ENCODE data around the gene CDYL2. TPM values are rescaled to one million over a fixed set of nuclear protein-coding genes. Genes with fewer than 3 reads are reported as not detected.

CDYL2 gene
- total RNA-seq, 4 donors from 2014 or later: 0.83 to 6.5 (median 3.6) TPM

- Histone ChIP-seq H3K36me3 (no peaks in the 10 kb centered on the region), H3K4me3 (no peak overlapping the region), H3K9me3 (peaks cover 0 to 7% (median 3%) of the 10 kb centered on the region in 4 donors), H3K27ac (replicated peaks in 1 of 4) (no peak overlapping the region), H3K27me3 (no peaks in the 10 kb centered on the region), H3K4me1 (no peaks in the 10 kb centered on the region)
- TF ChIP-seq POLR2AphosphoS5 (IDR thresholded peaks at IDR 0.05) (no peak), EP300 (IDR thresholded peaks at IDR 0.05) (no peak), CTCF (IDR thresholded peaks at IDR 0.05) (no peak), POLR2A (IDR thresholded peaks at IDR 0.05; ENCODE audit: low read depth) (no peak)
- DNase-seq (ENCODE audit: extremely low spot score): no peak
- 76% methylated on average over 1 of the region's 1 CpG for WGBS
- intact Hi-C loops (cut with DNase I): no loop called here
Observed at GRCh38 chr16:80663078-80663477, 141.3 kb downstream of the CDYL2 start.

GRCh38 chr16:80659865-80660264 lies 144.5 kb downstream of the CDYL2 start:
- Histone ChIP-seq H3K27ac (replicated peaks in 1 of 4) (no peak overlapping the region), H3K4me1 (no peaks in the 10 kb centered on the region), H3K36me3 (no peaks in the 10 kb centered on the region), H3K9me3 (peaks cover 0 to 7% (median 3%) of the 10 kb centered on the region in 4 donors), H3K4me3 (no peak overlapping the region), H3K27me3 (no peaks in the 10 kb centered on the region)
- intact Hi-C loops (cut with DNase I): no loop called here
- TF ChIP-seq EP300 (IDR thresholded peaks at IDR 0.05) (no peak), POLR2AphosphoS5 (IDR thresholded peaks at IDR 0.05) (no peak), CTCF (IDR thresholded peaks at IDR 0.05) (no peak), POLR2A (IDR thresholded peaks at IDR 0.05; ENCODE audit: low read depth) (no peak)
- 91% methylated on average over 1 of the region's 1 CpG for WGBS
- no peak for DNase-seq (ENCODE audit: extremely low spot score)

GRCh38 chr16:80656711-80657150 lies 147.7 kb downstream of the CDYL2 start:
- TF ChIP-seq POLR2A (IDR thresholded peaks at IDR 0.05; ENCODE audit: low read depth) (no peak), POLR2AphosphoS5 (IDR thresholded peaks at IDR 0.05) (no peak), CTCF (IDR thresholded peaks at IDR 0.05) (no peak), EP300 (IDR thresholded peaks at IDR 0.05) (no peak)
- H3K9me3 ChIP-seq: peaks cover 0 to 7% (median 3%) of the 10 kb centered on the region in 4 donors
- WGBS: 65% methylated on average over 8 of the region's 8 CpGs
- no peak for DNase-seq (ENCODE audit: extremely low spot score)
- H3K4me1 ChIP-seq: no peaks in the 10 kb centered on the region
- H3K4me3 ChIP-seq: no peak overlapping the region
- H3K27ac ChIP-seq (replicated peaks in 1 of 4): no peak overlapping the region
- H3K27me3 ChIP-seq: no peaks in the 10 kb centered on the region
- intact Hi-C loops (cut with DNase I): no loop called here
- H3K36me3 ChIP-seq: no peaks in the 10 kb centered on the region

GRCh38 chr16:80656161-80656560 lies 148.2 kb downstream of the CDYL2 start:
- no peaks in the 10 kb centered on the region for H3K4me1 ChIP-seq
- intact Hi-C loops (cut with DNase I): no loop called here
- TF ChIP-seq CTCF (IDR thresholded peaks at IDR 0.05) (no peak), EP300 (IDR thresholded peaks at IDR 0.05) (no peak), POLR2AphosphoS5 (IDR thresholded peaks at IDR 0.05) (no peak), POLR2A (IDR thresholded peaks at IDR 0.05; ENCODE audit: low read depth) (no peak)
- H3K27me3 ChIP-seq: no peaks in the 10 kb centered on the region
- H3K4me3 ChIP-seq: no peak overlapping the region
- peaks cover 0 to 7% (median 3%) of the 10 kb centered on the region in 4 donors for H3K9me3 ChIP-seq
- 62% methylated on average over 4 of the region's 4 CpGs for WGBS
- H3K27ac ChIP-seq (replicated peaks in 1 of 4): no peak overlapping the region
- DNase-seq (ENCODE audit: extremely low spot score): no peak
- no peaks in the 10 kb centered on the region for H3K36me3 ChIP-seq

- no peaks in the 10 kb centered on the region for H3K36me3 ChIP-seq
- H3K4me3 ChIP-seq: no peak overlapping the region
- no peak for TF ChIP-seq POLR2A (IDR thresholded peaks at IDR 0.05; ENCODE audit: low read depth)
- no peak for TF ChIP-seq EP300 (IDR thresholded peaks at IDR 0.05)
- TF ChIP-seq CTCF (IDR thresholded peaks at IDR 0.05): no peak
- TF ChIP-seq POLR2AphosphoS5 (IDR thresholded peaks at IDR 0.05): no peak
- H3K27ac ChIP-seq (replicated peaks in 1 of 4): no peak overlapping the region
- H3K27me3 ChIP-seq: no peaks in the 10 kb centered on the region
- DNase-seq (ENCODE audit: extremely low spot score): no peak
- WGBS: 91% methylated on average over 6 of the region's 9 CpGs
- intact Hi-C loops (cut with DNase I): no loop called here
- no peaks in the 10 kb centered on the region for H3K4me1 ChIP-seq
- H3K9me3 ChIP-seq: peaks cover 0 to 7% (median 3%) of the 10 kb centered on the region in 4 donors
Observed at GRCh38 chr16:80655751-80656150, 148.6 kb downstream of the CDYL2 start.
